Measurements from ENCODE around the gene FBXL7.

GRCh38 chr5:15807871-15808270, 307.9 kb downstream of the FBXL7 start:
- TF ChIP-seq CTCF (conservative IDR thresholded peaks at IDR 0.05; ENCODE audit: low read depth in 2 of 2) (peak in 1 of 2 experiments; percentile 35; a peak in 2 of 4 replicates), POLR2AphosphoS5 (IDR thresholded peaks at IDR 0.05; ENCODE audit: low read depth) (no peak), ZNF331 (CRISPR knock-in tag; IDR thresholded peaks at IDR 0.05; ENCODE audit: low read depth) (no peak), REST (IDR thresholded peaks at IDR 0.05; ENCODE audit: unreplicated experiment) (no peak), EZH2 (IDR thresholded peaks at IDR 0.05; ENCODE audit: low read depth, unreplicated experiment) (no peak), ZNF462 (CRISPR knock-in tag; IDR thresholded peaks at IDR 0.05) (no peak), JUNB (IDR thresholded peaks at IDR 0.05; ENCODE audit: unreplicated experiment) (no peak), CREB1 (CRISPR knock-in tag; IDR thresholded peaks at IDR 0.05; ENCODE audit: low read depth) (no peak), NANOG (IDR thresholded peaks at IDR 0.05; ENCODE audit: borderline replicate concordance) (no peak)
